K562 (cell line): ENCODE data around the gene ANKS1B.

ENCODE experiments used
- EP400 ChIP-seq: fragments of 450-650 bp; IDR thresholded peaks from 2 replicates; pipeline ENCODE4 v1.6.1; 2017; ENCODE audit warnings: antibody characterized with exemption, mild to moderate bottlenecking, moderate library complexity
- MAFF ChIP-seq: IDR thresholded peaks from 2 replicates; pipeline ENCODE4 v1.6.1; 2012; ENCODE audit warnings: low read length, improper control_type of control experiment
- TAF15 ChIP-seq: fragments of 200-400 bp; formaldehyde crosslinking; IDR thresholded peaks from 2 replicates; pipeline ENCODE4 v1.6.1; 2017; ENCODE audit warnings: mild to moderate bottlenecking, low read depth, low read length, moderate library complexity
- U2AF1 ChIP-seq: fragments of 200-400 bp; formaldehyde crosslinking; optimal IDR thresholded peaks from 2 replicates; pipeline ENCODE3; 2017; ENCODE audit warnings: mild to moderate bottlenecking, low read depth, low read length, moderate library complexity
- ZNF444 ChIP-seq: fragments of 250-450 bp; sonication (Bioruptor Pico); IDR thresholded peaks from 2 replicates; pipeline ENCODE4 v1.4.0; 2020; ENCODE audit warnings: mild to moderate bottlenecking, moderate library complexity
- ZNF584 ChIP-seq: fragments of 200-800 bp; sonication (Bioruptor generic); IDR thresholded peaks from 2 replicates; pipeline ENCODE4 v1.6.1; 2016; ENCODE audit warnings: low read depth, mild to moderate bottlenecking, missing genetic modification characterization, missing compliant biosample characterization
- TF ChIP-seq, protein P1 (sequence below), 3 experiments: IDR thresholded peaks in 2 of 3; conservative IDR thresholded peaks in 1 of 3; 2 replicates each; pipeline ENCODE4 v1.5.1; 2011 to 2012; ENCODE audit warnings: low read length in 3 of 3, mild to moderate bottlenecking in 3 of 3, control low read depth in 2 of 3, improper control_type of control experiment in 1 of 3, inconsistent platforms in 1 of 3, low read depth in 1 of 3, mixed read lengths in 1 of 3, moderate library complexity in 1 of 3; ENCODE audit not compliant: insufficient read depth in 2 of 3

DNA sequence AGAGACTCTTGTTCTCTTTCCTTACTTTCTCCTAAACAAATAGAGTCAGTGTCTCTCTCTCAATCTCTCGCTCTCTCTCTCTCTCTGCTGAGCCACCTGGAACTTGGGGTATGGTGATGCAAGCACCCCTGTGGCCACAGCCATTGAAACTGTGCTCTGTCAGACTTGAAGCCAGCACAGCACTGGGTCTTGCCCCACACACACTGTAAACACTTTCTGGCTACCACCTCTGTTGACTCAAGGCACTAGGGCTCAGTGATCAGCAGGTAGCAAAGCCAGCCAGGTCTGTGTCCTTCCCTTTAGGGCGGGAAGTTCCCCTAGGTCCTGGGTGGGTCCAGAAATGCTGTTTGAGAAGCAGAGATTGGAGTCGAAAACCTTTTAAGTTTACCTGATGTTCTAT, 463.1 kb downstream of the ANKS1B start:
- TF ChIP-seq, protein P1, sequence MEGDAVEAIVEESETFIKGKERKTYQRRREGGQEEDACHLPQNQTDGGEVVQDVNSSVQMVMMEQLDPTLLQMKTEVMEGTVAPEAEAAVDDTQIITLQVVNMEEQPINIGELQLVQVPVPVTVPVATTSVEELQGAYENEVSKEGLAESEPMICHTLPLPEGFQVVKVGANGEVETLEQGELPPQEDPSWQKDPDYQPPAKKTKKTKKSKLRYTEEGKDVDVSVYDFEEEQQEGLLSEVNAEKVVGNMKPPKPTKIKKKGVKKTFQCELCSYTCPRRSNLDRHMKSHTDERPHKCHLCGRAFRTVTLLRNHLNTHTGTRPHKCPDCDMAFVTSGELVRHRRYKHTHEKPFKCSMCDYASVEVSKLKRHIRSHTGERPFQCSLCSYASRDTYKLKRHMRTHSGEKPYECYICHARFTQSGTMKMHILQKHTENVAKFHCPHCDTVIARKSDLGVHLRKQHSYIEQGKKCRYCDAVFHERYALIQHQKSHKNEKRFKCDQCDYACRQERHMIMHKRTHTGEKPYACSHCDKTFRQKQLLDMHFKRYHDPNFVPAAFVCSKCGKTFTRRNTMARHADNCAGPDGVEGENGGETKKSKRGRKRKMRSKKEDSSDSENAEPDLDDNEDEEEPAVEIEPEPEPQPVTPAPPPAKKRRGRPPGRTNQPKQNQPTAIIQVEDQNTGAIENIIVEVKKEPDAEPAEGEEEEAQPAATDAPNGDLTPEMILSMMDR (IDR thresholded peaks at IDR 0.05 in 2 of 3, conservative IDR thresholded peaks at IDR 0.05 in 1 of 3; ENCODE audit: insufficient read depth in 2 of 3, low read depth in 1 of 3, low read length in 3 of 3) = no peak
- TF ChIP-seq MAFF (no peak), ZNF444 (CRISPR knock-in tag) (no peak), TAF15 (no peak), U2AF1 (no peak), ZNF584 (no peak), EP400 (no peak)
